HepG2 (cell line): ENCODE results near the gene ZNF629. TPM values are rescaled to one million over a fixed set of nuclear protein-coding genes. Genes with fewer than 3 reads are reported as not detected.

Source experiments
- HIVEP1 ChIP-seq: sonication (generic); formaldehyde crosslinking; IDR thresholded peaks from 2 replicates; pipeline ENCODE4 v1.4.0; 2020; ENCODE audit warnings: mild to moderate bottlenecking, missing genetic modification reagents
- HNRNPK ChIP-seq: fragments of 200-400 bp; formaldehyde crosslinking; IDR thresholded peaks from 2 replicates; pipeline ENCODE4 v1.6.1; 2018; ENCODE audit warnings: low read length, low read depth, moderate library complexity, mild to moderate bottlenecking; ENCODE audit not compliant: poor library complexity, severe bottlenecking
- PTBP1 ChIP-seq: fragments of 200-400 bp; formaldehyde crosslinking; IDR thresholded peaks from 2 replicates; pipeline ENCODE4 v1.6.1; 2018; ENCODE audit warnings: low read length, low read depth; ENCODE audit not compliant: poor library complexity, severe bottlenecking
- TCF12 ChIP-seq, 2 experiments: fragments of 450-650 bp in 1 of 2; sonication (generic) in 1 of 2; formaldehyde crosslinking in 1 of 2; IDR thresholded peaks; 2 replicates each; pipeline versions ENCODE4 v1.6.1 to v1.8.0; 2017 to 2022; ENCODE audit warnings: antibody characterized with exemption in 1 of 2, mild to moderate bottlenecking in 1 of 2, missing genetic modification reagents in 1 of 2, moderate library complexity in 1 of 2
- ZBTB1 ChIP-seq: sonication (generic); formaldehyde crosslinking; IDR thresholded peaks from 2 replicates; pipeline ENCODE4 v1.4.0; 2020; ENCODE audit warnings: missing genetic modification reagents, borderline replicate concordance
- ZFY ChIP-seq: sonication (generic); formaldehyde crosslinking; IDR thresholded peaks from 2 replicates; pipeline ENCODE4 v1.4.0; 2020; ENCODE audit warnings: missing genetic modification reagents
- ZNF34 ChIP-seq: sonication (generic); formaldehyde crosslinking; IDR thresholded peaks from 2 replicates; pipeline ENCODE4 v1.4.0; 2020; ENCODE audit warnings: mild to moderate bottlenecking, missing genetic modification reagents, borderline replicate concordance
- ZNF496 ChIP-seq: sonication (generic); formaldehyde crosslinking; IDR thresholded peaks from 2 replicates; pipeline ENCODE4 v1.8.1; 2023; ENCODE audit warnings: mild to moderate bottlenecking, moderate library complexity, missing genetic modification reagents; ENCODE audit not compliant: insufficient replicate concordance
- ZNF501 ChIP-seq: sonication (generic); formaldehyde crosslinking; IDR thresholded peaks from 2 replicates; pipeline ENCODE4 v1.5.1; 2020; ENCODE audit warnings: mild to moderate bottlenecking, moderate library complexity, missing genetic modification reagents
- polyA plus RNA-seq, 8 experiments: library from polyadenylated mRNA; depleted of rRNA in 3 of 8; stranded (reverse) in 7 of 8; unstranded in 1 of 8; fragments of >200 nt; fragmentation: Illumina TruSeq in 4 of 8; extraction: Trizol in 4 of 8; gene quantifications; 2 replicates each; pipeline versions ENCODE4 v1.2.1 to v1.2.3, GENCODE V29; 2011 to 2016; ENCODE audit warnings: low read depth in 4 of 8, missing spikeins in 1 of 8, mixed read lengths in 1 of 8; ENCODE audit not compliant: insufficient read depth in 1 of 8
- total RNA-seq, 5 experiments: library from RNA; depleted of rRNA; stranded (reverse); fragments of >200 nt; fragmentation: Illumina TruSeq; extraction: Trizol; gene quantifications; 2 replicates each; pipeline ENCODE4 v1.2.3, GENCODE V29; 2016; ENCODE audit warnings: low read depth in 1 of 5
- TF ChIP-seq, protein P1 (sequence below): sonication (generic); formaldehyde crosslinking; IDR thresholded peaks from 2 replicates; pipeline ENCODE4 v1.5.1; 2020; ENCODE audit warnings: missing genetic modification reagents, mild to moderate bottlenecking, borderline replicate concordance
- TF ChIP-seq, protein P2 (sequence below): sonication (generic); formaldehyde crosslinking; IDR thresholded peaks from 2 replicates; pipeline ENCODE4 v1.4.0; 2020; ENCODE audit warnings: missing genetic modification reagents, borderline replicate concordance
- TF ChIP-seq, protein P3 (sequence below): sonication (generic); formaldehyde crosslinking; IDR thresholded peaks from 2 replicates; pipeline ENCODE4 v1.4.0; 2020; ENCODE audit warnings: mild to moderate bottlenecking, missing genetic modification reagents
- TF ChIP-seq, protein P4 (sequence below): sonication (generic); formaldehyde crosslinking; IDR thresholded peaks from 2 replicates; pipeline ENCODE4 v1.5.0; 2020; ENCODE audit warnings: missing genetic modification reagents

Gene ZNF629
- total and polyA plus RNA-seq, 2 of the 13 experiments (the other 11 are each of a cell fraction or from before 2014, with no cell fraction given) = 6.1 to 16.5 TPM

DNA sequence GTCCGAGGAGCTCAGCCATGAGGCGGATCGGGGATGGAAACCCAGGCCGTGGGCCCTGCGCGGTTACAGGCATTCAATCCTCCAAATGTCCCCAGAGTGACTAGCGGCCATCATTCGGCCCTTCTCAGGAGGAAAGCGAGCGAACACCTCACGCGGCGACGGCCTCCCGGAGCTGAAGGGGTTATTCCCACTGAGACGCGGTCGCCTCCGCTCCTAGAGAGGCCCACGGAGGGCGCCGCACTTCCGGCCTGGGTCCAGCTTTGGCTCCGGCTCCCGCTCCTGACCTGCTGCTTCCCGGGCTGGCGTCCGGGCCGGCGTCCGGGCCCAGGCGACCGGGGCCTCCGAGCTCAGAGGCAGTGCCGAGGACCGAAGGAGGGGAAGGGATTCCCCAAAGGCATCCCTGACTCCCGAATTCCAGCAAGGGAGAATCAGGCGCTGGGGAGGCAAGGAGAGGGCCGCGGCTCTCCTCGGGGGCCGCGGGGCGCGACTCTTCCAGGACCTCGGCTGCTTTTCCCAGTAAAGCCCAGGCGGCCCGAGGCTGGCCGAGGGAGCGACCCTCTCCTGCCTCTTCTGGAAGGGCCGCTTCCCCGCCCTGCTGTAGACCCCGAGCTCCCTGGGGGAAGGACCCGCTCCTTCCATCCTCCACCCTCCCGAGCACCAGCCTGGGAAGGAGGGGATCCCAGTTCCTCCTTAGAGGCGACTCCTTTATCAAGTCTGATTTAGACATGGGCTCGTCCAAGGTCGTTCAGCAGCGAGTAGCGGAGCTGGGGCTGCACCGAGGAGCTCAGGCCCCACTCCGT, 18.6 kb upstream of the ZNF629 start (continued):
- TF ChIP-seq, protein P1, sequence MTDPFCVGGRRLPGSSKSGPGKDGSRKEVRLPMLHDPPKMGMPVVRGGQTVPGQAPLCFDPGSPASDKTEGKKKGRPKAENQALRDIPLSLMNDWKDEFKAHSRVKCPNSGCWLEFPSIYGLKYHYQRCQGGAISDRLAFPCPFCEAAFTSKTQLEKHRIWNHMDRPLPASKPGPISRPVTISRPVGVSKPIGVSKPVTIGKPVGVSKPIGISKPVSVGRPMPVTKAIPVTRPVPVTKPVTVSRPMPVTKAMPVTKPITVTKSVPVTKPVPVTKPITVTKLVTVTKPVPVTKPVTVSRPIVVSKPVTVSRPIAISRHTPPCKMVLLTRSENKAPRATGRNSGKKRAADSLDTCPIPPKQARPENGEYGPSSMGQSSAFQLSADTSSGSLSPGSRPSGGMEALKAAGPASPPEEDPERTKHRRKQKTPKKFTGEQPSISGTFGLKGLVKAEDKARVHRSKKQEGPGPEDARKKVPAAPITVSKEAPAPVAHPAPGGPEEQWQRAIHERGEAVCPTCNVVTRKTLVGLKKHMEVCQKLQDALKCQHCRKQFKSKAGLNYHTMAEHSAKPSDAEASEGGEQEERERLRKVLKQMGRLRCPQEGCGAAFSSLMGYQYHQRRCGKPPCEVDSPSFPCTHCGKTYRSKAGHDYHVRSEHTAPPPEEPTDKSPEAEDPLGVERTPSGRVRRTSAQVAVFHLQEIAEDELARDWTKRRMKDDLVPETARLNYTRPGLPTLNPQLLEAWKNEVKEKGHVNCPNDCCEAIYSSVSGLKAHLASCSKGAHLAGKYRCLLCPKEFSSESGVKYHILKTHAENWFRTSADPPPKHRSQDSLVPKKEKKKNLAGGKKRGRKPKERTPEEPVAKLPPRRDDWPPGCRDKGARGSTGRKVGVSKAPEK (CRISPR knock-in tag) = no peak; the same call in 1 of the 2 replicates
- TF ChIP-seq ZBTB1 (CRISPR knock-in tag) = no peak
- TF ChIP-seq ZNF496 = no peak
- TF ChIP-seq, protein P2, sequence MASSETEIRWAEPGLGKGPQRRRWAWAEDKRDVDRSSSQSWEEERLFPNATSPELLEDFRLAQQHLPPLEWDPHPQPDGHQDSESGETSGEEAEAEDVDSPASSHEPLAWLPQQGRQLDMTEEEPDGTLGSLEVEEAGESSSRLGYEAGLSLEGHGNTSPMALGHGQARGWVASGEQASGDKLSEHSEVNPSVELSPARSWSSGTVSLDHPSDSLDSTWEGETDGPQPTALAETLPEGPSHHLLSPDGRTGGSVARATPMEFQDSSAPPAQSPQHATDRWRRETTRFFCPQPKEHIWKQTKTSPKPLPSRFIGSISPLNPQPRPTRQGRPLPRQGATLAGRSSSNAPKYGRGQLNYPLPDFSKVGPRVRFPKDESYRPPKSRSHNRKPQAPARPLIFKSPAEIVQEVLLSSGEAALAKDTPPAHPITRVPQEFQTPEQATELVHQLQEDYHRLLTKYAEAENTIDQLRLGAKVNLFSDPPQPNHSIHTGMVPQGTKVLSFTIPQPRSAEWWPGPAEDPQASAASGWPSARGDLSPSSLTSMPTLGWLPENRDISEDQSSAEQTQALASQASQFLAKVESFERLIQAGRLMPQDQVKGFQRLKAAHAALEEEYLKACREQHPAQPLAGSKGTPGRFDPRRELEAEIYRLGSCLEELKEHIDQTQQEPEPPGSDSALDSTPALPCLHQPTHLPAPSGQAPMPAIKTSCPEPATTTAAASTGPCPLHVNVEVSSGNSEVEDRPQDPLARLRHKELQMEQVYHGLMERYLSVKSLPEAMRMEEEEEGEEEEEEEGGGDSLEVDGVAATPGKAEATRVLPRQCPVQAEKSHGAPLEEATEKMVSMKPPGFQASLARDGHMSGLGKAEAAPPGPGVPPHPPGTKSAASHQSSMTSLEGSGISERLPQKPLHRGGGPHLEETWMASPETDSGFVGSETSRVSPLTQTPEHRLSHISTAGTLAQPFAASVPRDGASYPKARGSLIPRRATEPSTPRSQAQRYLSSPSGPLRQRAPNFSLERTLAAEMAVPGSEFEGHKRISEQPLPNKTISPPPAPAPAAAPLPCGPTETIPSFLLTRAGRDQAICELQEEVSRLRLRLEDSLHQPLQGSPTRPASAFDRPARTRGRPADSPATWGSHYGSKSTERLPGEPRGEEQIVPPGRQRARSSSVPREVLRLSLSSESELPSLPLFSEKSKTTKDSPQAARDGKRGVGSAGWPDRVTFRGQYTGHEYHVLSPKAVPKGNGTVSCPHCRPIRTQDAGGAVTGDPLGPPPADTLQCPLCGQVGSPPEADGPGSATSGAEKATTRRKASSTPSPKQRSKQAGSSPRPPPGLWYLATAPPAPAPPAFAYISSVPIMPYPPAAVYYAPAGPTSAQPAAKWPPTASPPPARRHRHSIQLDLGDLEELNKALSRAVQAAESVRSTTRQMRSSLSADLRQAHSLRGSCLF (CRISPR knock-in tag) = peak; percentile 83; the same call in 1 of the 2 replicates
- TF ChIP-seq TCF12 (IDR thresholded peaks at IDR 0.05) = no peak
- peak; percentile 68; the same call in 1 of the 2 replicates for TF ChIP-seq TCF12 (CRISPR knock-in tag; IDR thresholded peaks at IDR 0.05)
- peak; percentile 49 for TF ChIP-seq PTBP1
- TF ChIP-seq ZFY (CRISPR knock-in tag) = peak; percentile 98
- peak; percentile 75 for TF ChIP-seq HIVEP1 (CRISPR knock-in tag)
- TF ChIP-seq, protein P3, sequence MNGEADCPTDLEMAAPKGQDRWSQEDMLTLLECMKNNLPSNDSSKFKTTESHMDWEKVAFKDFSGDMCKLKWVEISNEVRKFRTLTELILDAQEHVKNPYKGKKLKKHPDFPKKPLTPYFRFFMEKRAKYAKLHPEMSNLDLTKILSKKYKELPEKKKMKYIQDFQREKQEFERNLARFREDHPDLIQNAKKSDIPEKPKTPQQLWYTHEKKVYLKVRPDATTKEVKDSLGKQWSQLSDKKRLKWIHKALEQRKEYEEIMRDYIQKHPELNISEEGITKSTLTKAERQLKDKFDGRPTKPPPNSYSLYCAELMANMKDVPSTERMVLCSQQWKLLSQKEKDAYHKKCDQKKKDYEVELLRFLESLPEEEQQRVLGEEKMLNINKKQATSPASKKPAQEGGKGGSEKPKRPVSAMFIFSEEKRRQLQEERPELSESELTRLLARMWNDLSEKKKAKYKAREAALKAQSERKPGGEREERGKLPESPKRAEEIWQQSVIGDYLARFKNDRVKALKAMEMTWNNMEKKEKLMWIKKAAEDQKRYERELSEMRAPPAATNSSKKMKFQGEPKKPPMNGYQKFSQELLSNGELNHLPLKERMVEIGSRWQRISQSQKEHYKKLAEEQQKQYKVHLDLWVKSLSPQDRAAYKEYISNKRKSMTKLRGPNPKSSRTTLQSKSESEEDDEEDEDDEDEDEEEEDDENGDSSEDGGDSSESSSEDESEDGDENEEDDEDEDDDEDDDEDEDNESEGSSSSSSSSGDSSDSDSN (CRISPR knock-in tag) = peak; percentile 100
- TF ChIP-seq ZNF501 (CRISPR knock-in tag) = peak; percentile 93
- TF ChIP-seq ZNF34 (CRISPR knock-in tag) = peak; percentile 63; the same call in 1 of the 2 replicates
- TF ChIP-seq, protein P4, sequence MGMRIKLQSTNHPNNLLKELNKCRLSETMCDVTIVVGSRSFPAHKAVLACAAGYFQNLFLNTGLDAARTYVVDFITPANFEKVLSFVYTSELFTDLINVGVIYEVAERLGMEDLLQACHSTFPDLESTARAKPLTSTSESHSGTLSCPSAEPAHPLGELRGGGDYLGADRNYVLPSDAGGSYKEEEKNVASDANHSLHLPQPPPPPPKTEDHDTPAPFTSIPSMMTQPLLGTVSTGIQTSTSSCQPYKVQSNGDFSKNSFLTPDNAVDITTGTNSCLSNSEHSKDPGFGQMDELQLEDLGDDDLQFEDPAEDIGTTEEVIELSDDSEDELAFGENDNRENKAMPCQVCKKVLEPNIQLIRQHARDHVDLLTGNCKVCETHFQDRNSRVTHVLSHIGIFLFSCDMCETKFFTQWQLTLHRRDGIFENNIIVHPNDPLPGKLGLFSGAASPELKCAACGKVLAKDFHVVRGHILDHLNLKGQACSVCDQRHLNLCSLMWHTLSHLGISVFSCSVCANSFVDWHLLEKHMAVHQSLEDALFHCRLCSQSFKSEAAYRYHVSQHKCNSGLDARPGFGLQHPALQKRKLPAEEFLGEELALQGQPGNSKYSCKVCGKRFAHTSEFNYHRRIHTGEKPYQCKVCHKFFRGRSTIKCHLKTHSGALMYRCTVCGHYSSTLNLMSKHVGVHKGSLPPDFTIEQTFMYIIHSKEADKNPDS (CRISPR knock-in tag) = 0 out of 2 replicates have a peak, but pooled peaks have one; percentile 83
- peak; percentile 50 for TF ChIP-seq HNRNPK
